OCI-LY3 (cell line): ENCODE data around the gene GRHL3.

ENCODE experiments used
- H2AFZ ChIP-seq: fragments of 200-600, 300-600 bp; shearing (Covaris generic); 2 replicates; pipeline ENCODE4 v1.6.0; 2014; ENCODE audit warnings: antibody characterized with exemption, low read depth, low read length
- H3K27ac ChIP-seq: fragments of 200-600, 300-600 bp; sonication (generic); 2 replicates; pipeline ENCODE4 v1.5.1; 2014; ENCODE audit warnings: mild to moderate bottlenecking, low read length, moderate library complexity, mixed read lengths
- H3K27me3 ChIP-seq: fragments of 200-600, 300-600 bp; sonication (generic); 2 replicates; pipeline ENCODE4 v1.6.1; 2014; ENCODE audit warnings: low read depth, low read length, mixed read lengths
- H3K36me3 ChIP-seq: fragments of 200-600, 300-600 bp; sonication (generic); replicated peaks from 2 replicates; pipeline ENCODE3; 2014; ENCODE audit warnings: low read depth, low read length, mixed read lengths
- H3K4me1 ChIP-seq: fragments of 300-600, 200-600 bp; sonication (generic); 2 replicates; pipeline ENCODE4 v1.6.1; 2014; ENCODE audit warnings: low read length, mixed read lengths
- H3K4me2 ChIP-seq: fragments of 200-600, 300-600 bp; sonication (generic); 2 replicates; pipeline ENCODE4 v1.6.1; 2014; ENCODE audit warnings: low read length, mixed read lengths
- H3K4me3 ChIP-seq: fragments of 300-600, 200-600 bp; sonication (generic); 2 replicates; pipeline ENCODE4 v1.5.1; 2014; ENCODE audit warnings: antibody characterized with exemption, mild to moderate bottlenecking, low read length, moderate library complexity
- H3K79me2 ChIP-seq: fragments of 300-600, 200-600 bp; shearing (Covaris generic); 2 replicates; pipeline ENCODE4 v1.6.1; 2014; ENCODE audit warnings: mild to moderate bottlenecking, low read length, mixed read lengths
- H3K9ac ChIP-seq: fragments of 300-600, 200-600 bp; shearing (Covaris generic); 2 replicates; pipeline ENCODE4 v1.6.0; 2014; ENCODE audit warnings: mild to moderate bottlenecking, low read length, moderate library complexity
- H3K9me3 ChIP-seq: fragments of 200-600, 300-600 bp; shearing (Covaris generic); 2 replicates; pipeline ENCODE4 v1.6.1; 2014; ENCODE audit warnings: low read length, mixed read lengths; ENCODE audit not compliant: insufficient read depth
- H4K20me1 ChIP-seq: fragments of 200-600, 300-600 bp; sonication (generic); 2 replicates; pipeline ENCODE4 v1.6.1; 2016; ENCODE audit warnings: low read length, mixed read lengths; ENCODE audit not compliant: insufficient read depth
- CTCF ChIP-seq: fragments of 200-600, 300-600 bp; sonication (generic); IDR thresholded peaks from 2 replicates; pipeline ENCODE4 v1.5.1; 2014; ENCODE audit warnings: antibody characterized with exemption, low read length, low read depth
- EZH2phosphoT487 ChIP-seq: fragments of 200-600 bp; shearing (Covaris generic); IDR thresholded peaks from 2 replicates; pipeline ENCODE4 v1.6.1; 2018; ENCODE audit warnings: antibody characterized with exemption, mixed run types, low read depth

GRHL3 gene

GRCh38 chr1:24304763-24305162 lies 14.4 kb upstream of the GRHL3 start:
- Histone ChIP-seq H3K4me1 (peaks cover 26% of the 10 kb centered on the region), H3K27ac (no peak overlapping the region), H2AFZ (no peak overlapping the region), H3K9ac (no peak overlapping the region), H3K79me2 (no peaks in the 10 kb centered on the region), H3K27me3 (no peaks in the 10 kb centered on the region), H3K36me3 (no peaks in the 10 kb centered on the region), H4K20me1 (no peaks in the 10 kb centered on the region), H3K4me3 (no peak overlapping the region), H3K4me2 (no peak overlapping the region), H3K9me3 (no peaks in the 10 kb centered on the region)
- TF ChIP-seq CTCF: no peak
- TF ChIP-seq EZH2phosphoT487: no peak

GRCh38 chr1:24308365-24309015 lies 10.7 kb upstream of the GRHL3 start:
- no peaks in the 10 kb centered on the region for H4K20me1 ChIP-seq
- no peaks in the 10 kb centered on the region for H3K79me2 ChIP-seq
- H3K4me3 ChIP-seq: no peak overlapping the region
- H3K4me2 ChIP-seq: no peak overlapping the region
- no peak overlapping the region for H2AFZ ChIP-seq
- 0 out of 2 replicates have a peak, but pooled peaks have one; percentile 20 for TF ChIP-seq CTCF
- no peak for TF ChIP-seq EZH2phosphoT487
- H3K36me3 ChIP-seq: no peaks in the 10 kb centered on the region
- H3K27ac ChIP-seq: peak overlapping the region; percentile 86
- H3K4me1 ChIP-seq: peaks cover 53% of the 10 kb centered on the region
- H3K27me3 ChIP-seq: no peaks in the 10 kb centered on the region
- H3K9me3 ChIP-seq: no peaks in the 10 kb centered on the region
- H3K9ac ChIP-seq: no peak overlapping the region; the same call in 1 of the 2 replicates

GRCh38 chr1:24309762-24310485 lies 9.2 kb upstream of the GRHL3 start:
- Histone ChIP-seq H4K20me1 (no peaks in the 10 kb centered on the region), H3K9me3 (no peaks in the 10 kb centered on the region), H2AFZ (no peak overlapping the region), H3K27me3 (no peaks in the 10 kb centered on the region), H3K36me3 (no peaks in the 10 kb centered on the region), H3K4me2 (peak overlapping the region; percentile 44), H3K79me2 (no peaks in the 10 kb centered on the region), H3K4me1 (peaks cover 65% of the 10 kb centered on the region), H3K27ac (peak overlapping the region; percentile 86), H3K4me3 (peak overlapping the region; percentile 8; the same call in 1 of the 2 replicates), H3K9ac (peak overlapping the region; percentile 55; the same call in 1 of the 2 replicates)
- 0 out of 2 replicates have a peak, but pooled peaks have one; percentile 4 for TF ChIP-seq CTCF
- TF ChIP-seq EZH2phosphoT487: no peak

- no peak overlapping the region for H2AFZ ChIP-seq
Observed at GRCh38 chr1:24311234-24311633, 7.9 kb upstream of the GRHL3 start.

More at GRCh38 chr1:24311234-24311633, 7.9 kb upstream of the GRHL3 start:
- H3K4me3 ChIP-seq: no peak overlapping the region
- no peaks in the 10 kb centered on the region for H3K36me3 ChIP-seq
- peak overlapping the region; percentile 86 for H3K27ac ChIP-seq
- no peaks in the 10 kb centered on the region for H4K20me1 ChIP-seq
- H3K27me3 ChIP-seq: no peaks in the 10 kb centered on the region
- no peaks in the 10 kb centered on the region for H3K79me2 ChIP-seq
- peak overlapping the region; percentile 55; the same call in 1 of the 2 replicates for H3K9ac ChIP-seq
- no peak for TF ChIP-seq CTCF
- no peak for TF ChIP-seq EZH2phosphoT487
- H3K4me1 ChIP-seq: peaks cover 78% of the 10 kb centered on the region
- H3K4me2 ChIP-seq: peak overlapping the region; percentile 59
- H3K9me3 ChIP-seq: no peaks in the 10 kb centered on the region
